HG03469 (cell line): ENCODE data around the gene SMCO2.
A peak's percentile ranks its signal among the peaks of the same experiment; 100 is the strongest.

Experiments
- ATAC-seq: cut with Tn5 transposase; IDR thresholded peaks from one replicate; pipeline ENCODE4 v1.9.1; 2021; ENCODE audit warnings: mild to moderate bottlenecking, moderate library complexity, moderate number of reproducible peaks; ENCODE audit not compliant: unreplicated experiment

The SMCO2 gene

GRCh38 chr12:27451036-27451825 lies 4.7 kb downstream of the SMCO2 start:
- ATAC-seq = no peak

- ATAC-seq = no peak
Observed at GRCh38 chr12:27453421-27453820, 6.9 kb downstream of the SMCO2 start.

- no peak for ATAC-seq
Observed at GRCh38 chr12:27455589-27455988, 9.1 kb downstream of the SMCO2 start.

- no peak for ATAC-seq
Observed at GRCh38 chr12:27456618-27457017, 10.1 kb downstream of the SMCO2 start.

GRCh38 chr12:27460471-27460978 lies 14.0 kb downstream of the SMCO2 start:
- ATAC-seq = no peak

GRCh38 chr12:27462151-27462694 lies 15.7 kb downstream of the SMCO2 start:
- ATAC-seq = no peak

GRCh38 chr12:27462851-27463250 lies 16.3 kb downstream of the SMCO2 start:
- no peak for ATAC-seq

GRCh38 chr12:27463511-27464219 lies 17.1 kb downstream of the SMCO2 start:
- ATAC-seq = no peak

- ATAC-seq = no peak
Observed at GRCh38 chr12:27464220-27464554, 17.7 kb downstream of the SMCO2 start.

- ATAC-seq = peak; percentile 61
Observed at GRCh38 chr12:27467641-27468040, 21.1 kb downstream of the SMCO2 start.

GRCh38 chr12:27468241-27468640 lies 21.7 kb downstream of the SMCO2 start:
- ATAC-seq = no peak

- ATAC-seq = no peak
Observed at GRCh38 chr12:27469176-27469736, 22.7 kb downstream of the SMCO2 start.

GRCh38 chr12:27472604-27473003 lies 26.1 kb downstream of the SMCO2 start:
- no peak for ATAC-seq

- no peak for ATAC-seq
Observed at GRCh38 chr12:27474344-27474743, 27.8 kb downstream of the SMCO2 start.

- ATAC-seq = no peak
Observed at GRCh38 chr12:27477049-27477448, 30.5 kb downstream of the SMCO2 start.

- no peak for ATAC-seq
Observed at GRCh38 chr12:27478949-27479348, 32.4 kb downstream of the SMCO2 start.

GRCh38 chr12:27480016-27480415 lies 33.5 kb downstream of the SMCO2 start:
- ATAC-seq = no peak

- ATAC-seq = no peak
Observed at GRCh38 chr12:27486961-27487360, 40.4 kb downstream of the SMCO2 start.

GRCh38 chr12:27488479-27488878 lies 41.9 kb downstream of the SMCO2 start:
- ATAC-seq = no peak

GRCh38 chr12:27491226-27491625 lies 44.7 kb downstream of the SMCO2 start:
- ATAC-seq = no peak

GRCh38 chr12:27493260-27493940 lies 46.9 kb downstream of the SMCO2 start:
- no peak for ATAC-seq
